BLaER1 (cell line): ENCODE data around the gene FANCG.

ENCODE experiments used
- H3K27ac ChIP-seq: shearing (Covaris generic); formaldehyde crosslinking; 2 replicates; pipeline ENCODE4 v1.8.1; 2022
- H3K27me3 ChIP-seq: shearing (Covaris generic); formaldehyde crosslinking; 2 replicates; pipeline ENCODE4 v1.8.1; 2022
- H3K36me3 ChIP-seq: shearing (Covaris generic); formaldehyde crosslinking; 2 replicates; pipeline ENCODE4 v1.8.1; 2022
- H3K4me1 ChIP-seq: shearing (Covaris generic); formaldehyde crosslinking; 2 replicates; pipeline ENCODE4 v1.8.1; 2022
- H3K4me2 ChIP-seq: shearing (Covaris generic); formaldehyde crosslinking; 2 replicates; pipeline ENCODE4 v1.8.1; 2022
- H3K4me3 ChIP-seq: shearing (Covaris generic); formaldehyde crosslinking; 2 replicates; pipeline ENCODE4 v1.8.1; 2022
- H3K9ac ChIP-seq: shearing (Covaris generic); formaldehyde crosslinking; 2 replicates; pipeline ENCODE4 v1.8.1; 2022
- H3K9me3 ChIP-seq: shearing (Covaris generic); formaldehyde crosslinking; 2 replicates; pipeline ENCODE4 v1.8.1; 2022
- H4K20me1 ChIP-seq: shearing (Covaris generic); formaldehyde crosslinking; 2 replicates; pipeline ENCODE4 v1.8.1; 2022
- Cebpa-rat ChIP-seq: shearing (Covaris generic); IDR thresholded peaks from 2 replicates; pipeline ENCODE4 v1.8.1; 2022

FANCG gene

GRCh38 chr9:35048511-35048910, 31.2 kb downstream of the FANCG start:
- no peak overlapping the region for H3K4me2 ChIP-seq
- H3K27ac ChIP-seq: no peak overlapping the region
- H3K4me1 ChIP-seq: no peaks in the 10 kb centered on the region
- H4K20me1 ChIP-seq: peaks cover 7% of the 10 kb centered on the region; the same call in 1 of the 2 replicates
- H3K9me3 ChIP-seq: no peaks in the 10 kb centered on the region
- no peaks in the 10 kb centered on the region for H3K27me3 ChIP-seq
- peaks cover 83% of the 10 kb centered on the region for H3K36me3 ChIP-seq
- no peak overlapping the region for H3K9ac ChIP-seq
- H3K4me3 ChIP-seq: no peak overlapping the region
- no peak for TF ChIP-seq Cebpa-rat

- no peak for TF ChIP-seq Cebpa-rat
- no peak overlapping the region for H3K9ac ChIP-seq
- no peaks in the 10 kb centered on the region for H4K20me1 ChIP-seq
- no peak overlapping the region for H3K4me2 ChIP-seq
- H3K27ac ChIP-seq: no peak overlapping the region
- H3K4me1 ChIP-seq: peaks cover 41% of the 10 kb centered on the region
- no peaks in the 10 kb centered on the region for H3K9me3 ChIP-seq
- no peaks in the 10 kb centered on the region for H3K27me3 ChIP-seq
- peaks cover 52% of the 10 kb centered on the region for H3K36me3 ChIP-seq
- no peak overlapping the region for H3K4me3 ChIP-seq
These were observed 35.7 kb downstream of the FANCG start for GRCh38 chr9:35044071-35044470.

GRCh38 chr9:35042891-35043545, 36.7 kb downstream of the FANCG start:
- TF ChIP-seq Cebpa-rat: no peak
- Histone ChIP-seq H3K27ac (no peak overlapping the region), H3K4me2 (0 out of 2 replicates have a peak overlapping the region, but pooled peaks have one; percentile 56), H3K4me3 (no peak overlapping the region), H3K27me3 (no peaks in the 10 kb centered on the region), H3K9me3 (no peaks in the 10 kb centered on the region), H3K36me3 (peaks cover 44% of the 10 kb centered on the region; the same call in 1 of the 2 replicates), H3K9ac (no peak overlapping the region), H4K20me1 (no peaks in the 10 kb centered on the region), H3K4me1 (peaks cover 43% of the 10 kb centered on the region)

DNA sequence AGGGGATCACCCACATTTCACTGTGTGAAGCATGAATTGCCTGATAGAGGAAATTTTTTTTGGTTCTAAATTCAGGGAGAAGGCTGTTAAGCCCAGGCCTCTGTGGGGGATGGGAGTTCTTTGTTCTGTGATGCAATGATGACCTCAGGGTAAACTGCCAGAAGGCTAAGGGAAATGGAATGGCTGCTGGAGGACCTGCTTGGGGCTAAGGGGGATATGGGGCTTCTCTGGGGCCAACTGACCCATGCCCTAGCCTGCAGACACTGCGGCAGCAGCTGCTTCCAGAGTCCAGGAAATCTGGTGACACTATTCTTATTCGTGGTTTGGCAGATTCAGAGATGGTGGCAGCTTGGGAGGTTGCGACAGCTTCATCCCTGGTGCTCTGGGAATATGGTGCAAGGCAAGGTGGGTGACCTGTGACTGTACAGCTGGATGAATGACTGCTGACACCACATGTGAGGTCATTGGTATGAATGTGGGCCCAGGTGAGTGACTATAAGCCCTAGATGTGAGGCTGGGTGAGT, 37.6 kb downstream of the FANCG start:
- peaks cover 39% of the 10 kb centered on the region; the same call in 1 of the 2 replicates for H3K36me3 ChIP-seq
- peaks cover 43% of the 10 kb centered on the region for H3K4me1 ChIP-seq
- no peak for TF ChIP-seq Cebpa-rat
- no peaks in the 10 kb centered on the region for H3K9me3 ChIP-seq
- peak overlapping the region; percentile 56 for H3K4me2 ChIP-seq
- H3K27ac ChIP-seq: peak overlapping the region; percentile 35; the same call in 1 of the 2 replicates
- no peaks in the 10 kb centered on the region for H4K20me1 ChIP-seq
- H3K9ac ChIP-seq: no peak overlapping the region
- H3K4me3 ChIP-seq: no peak overlapping the region
- H3K27me3 ChIP-seq: no peaks in the 10 kb centered on the region

GRCh38 chr9:35035851-35036701, 43.7 kb downstream of the FANCG start:
- H3K27ac ChIP-seq: no peak overlapping the region; the same call in 1 of the 2 replicates
- H3K4me3 ChIP-seq: no peak overlapping the region; the same call in 1 of the 2 replicates
- peak overlapping the region; percentile 13; the same call in 1 of the 2 replicates for H3K9ac ChIP-seq

GRCh38 chr9:35033101-35033500, 46.6 kb downstream of the FANCG start:
- Histone ChIP-seq H3K27ac (no peak overlapping the region), H3K36me3 (no peaks in the 10 kb centered on the region), H3K27me3 (no peaks in the 10 kb centered on the region), H4K20me1 (no peaks in the 10 kb centered on the region), H3K4me3 (no peak overlapping the region), H3K9me3 (peaks cover 6% of the 10 kb centered on the region; the same call in 1 of the 2 replicates), H3K4me2 (no peak overlapping the region), H3K9ac (no peak overlapping the region), H3K4me1 (peaks cover 12% of the 10 kb centered on the region)
- TF ChIP-seq Cebpa-rat: no peak

More at GRCh38 chr9:35035851-35036701, 43.7 kb downstream of the FANCG start:
- H3K27me3 ChIP-seq: no peaks in the 10 kb centered on the region
- H3K4me1 ChIP-seq: peaks cover 32% of the 10 kb centered on the region
- H3K9me3 ChIP-seq: no peaks in the 10 kb centered on the region
- peak overlapping the region; percentile 71 for H3K4me2 ChIP-seq
- no peaks in the 10 kb centered on the region for H3K36me3 ChIP-seq
- H4K20me1 ChIP-seq: no peaks in the 10 kb centered on the region
- TF ChIP-seq Cebpa-rat: no peak

GRCh38 chr9:35029852-35030251, 49.9 kb downstream of the FANCG start:
- no peak for TF ChIP-seq Cebpa-rat
- no peaks in the 10 kb centered on the region for H4K20me1 ChIP-seq
- no peaks in the 10 kb centered on the region for H3K36me3 ChIP-seq
- no peak overlapping the region for H3K27ac ChIP-seq
- peaks cover 6% of the 10 kb centered on the region; the same call in 1 of the 2 replicates for H3K9me3 ChIP-seq
- H3K27me3 ChIP-seq: no peaks in the 10 kb centered on the region
- H3K4me2 ChIP-seq: no peak overlapping the region
- no peaks in the 10 kb centered on the region for H3K4me1 ChIP-seq
- no peak overlapping the region for H3K9ac ChIP-seq
- H3K4me3 ChIP-seq: no peak overlapping the region

DNA sequence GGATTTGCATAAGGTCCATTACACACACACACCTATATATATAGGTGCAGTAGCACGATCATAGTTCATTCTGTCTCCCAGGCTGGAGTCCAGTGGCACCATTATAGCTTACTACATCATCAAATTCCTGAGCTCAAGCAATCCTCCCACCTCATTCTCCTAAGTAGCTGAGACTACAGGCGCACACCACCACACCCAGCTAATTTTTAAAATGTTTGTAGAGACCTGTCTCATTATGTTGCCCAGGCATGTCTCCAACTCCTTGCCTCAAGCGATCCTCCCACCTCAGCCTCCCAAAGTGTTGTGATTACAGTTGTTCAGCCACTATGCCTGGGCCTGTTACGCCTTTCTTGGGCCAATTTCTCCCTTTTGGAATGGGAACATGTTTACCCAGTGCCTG, 50.5 kb downstream of the FANCG start:
- Histone ChIP-seq H3K4me2 (no peak overlapping the region), H3K4me1 (no peaks in the 10 kb centered on the region), H3K36me3 (no peaks in the 10 kb centered on the region), H3K27ac (no peak overlapping the region), H3K27me3 (no peaks in the 10 kb centered on the region), H3K9ac (no peak overlapping the region), H3K4me3 (no peak overlapping the region), H3K9me3 (peaks cover 6% of the 10 kb centered on the region; the same call in 1 of the 2 replicates), H4K20me1 (no peaks in the 10 kb centered on the region)
- TF ChIP-seq Cebpa-rat: no peak

- Histone ChIP-seq H3K4me2 (no peak overlapping the region), H4K20me1 (no peaks in the 10 kb centered on the region), H3K27ac (no peak overlapping the region), H3K36me3 (no peaks in the 10 kb centered on the region), H3K4me1 (no peaks in the 10 kb centered on the region), H3K4me3 (no peak overlapping the region), H3K9ac (no peak overlapping the region), H3K27me3 (no peaks in the 10 kb centered on the region), H3K9me3 (peaks cover 6% of the 10 kb centered on the region; the same call in 1 of the 2 replicates)
- no peak for TF ChIP-seq Cebpa-rat
These were observed 51.4 kb downstream of the FANCG start for GRCh38 chr9:35028341-35028740.
